Peyer's patch (tissue), 4 donors: ENCODE data around the gene FCMR.

ENCODE experiments used
- CTCF ChIP-seq, 6 experiments: fragments of 450-650 bp in 4 of 6; fragments of 200-600 bp in 2 of 6; sonication (generic) in 1 of 6; IDR thresholded peaks; one replicate each; pipeline ENCODE4 v1.5.1; 2017 to 2019; ENCODE audit warnings: antibody characterized with exemption in 6 of 6, mild to moderate bottlenecking in 3 of 6, moderate library complexity in 1 of 6
- POLR2A ChIP-seq, 2 donors: fragments of 450-650 bp; IDR thresholded peaks; one replicate each; pipeline ENCODE4 v1.5.1; 2017; ENCODE audit warnings: antibody characterized with exemption in 2 of 2, mild to moderate bottlenecking in 2 of 2, moderate library complexity in 2 of 2

- TF ChIP-seq CTCF (IDR thresholded peaks at IDR 0.05) (no peak), POLR2A (IDR thresholded peaks at IDR 0.05) (no peak)
Observed at GRCh38 chr1:206892351-206892984, 29.3 kb downstream of the FCMR start.
